GDM1 (cell line): ENCODE measurements around the gene EIF3D.

Experiments
- DNase-seq: peaks from one replicate; lab custom pipeline; 2025; lab: John Stamatoyannopoulos, UW

Gene EIF3D

GRCh38 chr22:36505998-36506635 is 22.8 kb downstream of the EIF3D start:
- no peak for DNase-seq

GRCh38 chr22:36497910-36498665 is 30.9 kb downstream of the EIF3D start:
- no peak for DNase-seq

- DNase-seq, result peak; percentile 92
Observed at GRCh38 chr22:36493690-36494110, 35.3 kb downstream of the EIF3D start.

GRCh38 chr22:36492109-36492508 is 36.9 kb downstream of the EIF3D start:
- no peak for DNase-seq

GRCh38 chr22:36491155-36491554 is 37.8 kb downstream of the EIF3D start:
- no peak for DNase-seq

- peak; percentile 26 for DNase-seq
Observed at GRCh38 chr22:36486619-36487384, 42.2 kb downstream of the EIF3D start.

- peak; percentile 93 for DNase-seq
Observed at GRCh38 chr22:36481393-36482168, 47.4 kb downstream of the EIF3D start, which contains the start of gene TXN2. Gene TXN2 (minus strand): TSS chr22:36481640. CDS start chr22:36480837, 803 bp downstream.

- no peak for DNase-seq
Observed at GRCh38 chr22:36480941-36481392, 48.0 kb downstream of the EIF3D start.

GRCh38 chr22:36478966-36479365 is 50.0 kb downstream of the EIF3D start:
- no peak for DNase-seq

- DNase-seq, result no peak
Observed at GRCh38 chr22:36475341-36475740, 53.6 kb downstream of the EIF3D start.

GRCh38 chr22:36472689-36473088 is 56.3 kb downstream of the EIF3D start:
- DNase-seq, result no peak

- no peak for DNase-seq
Observed at GRCh38 chr22:36471341-36471821, 57.6 kb downstream of the EIF3D start.

- no peak for DNase-seq
Observed at GRCh38 chr22:36470994-36471331, 58.0 kb downstream of the EIF3D start.

- DNase-seq, result peak; percentile 85
Observed at GRCh38 chr22:36470162-36470993, 58.6 kb downstream of the EIF3D start.

- DNase-seq, result no peak
Observed at GRCh38 chr22:36469094-36469710, 59.8 kb downstream of the EIF3D start.

- peak; percentile 93 for DNase-seq
Observed at GRCh38 chr22:36467946-36468345, 61.0 kb downstream of the EIF3D start.

- no peak for DNase-seq
Observed at GRCh38 chr22:36467042-36467810, 61.7 kb downstream of the EIF3D start.

GRCh38 chr22:36466258-36466657 is 62.7 kb downstream of the EIF3D start:
- DNase-seq, result no peak

- DNase-seq, result no peak
Observed at GRCh38 chr22:36465232-36466021, 63.5 kb downstream of the EIF3D start.
